Subcutaneous adipose tissue (tissue), 4 donors: ENCODE data around the gene HADHA. TPM values are rescaled to one million over a fixed set of nuclear protein-coding genes. Genes with fewer than 3 reads are reported as not detected.

Experiments used
- CTCF ChIP-seq: fragments of 450-650 bp; IDR thresholded peaks from one replicate; pipeline ENCODE4 v1.5.1; 2016; ENCODE audit warnings: low read depth, mild to moderate bottlenecking, control low read depth, antibody characterized with exemption, moderate library complexity
- total RNA-seq, 4 donors: library from RNA; depleted of rRNA; stranded (reverse); fragments of >200 nt; gene quantifications; one replicate each; pipeline ENCODE4 v1.1.0, GENCODE V29; 2016

HADHA gene
- total RNA-seq, 4 donors from 2014 or later = 162 to 196 (median 189) TPM

- TF ChIP-seq CTCF = no peak
Measured at GRCh38 chr2:26144031-26144430, 100.4 kb downstream of the HADHA start.

- TF ChIP-seq CTCF = no peak
Measured at GRCh38 chr2:26141145-26141769, 103.2 kb downstream of the HADHA start.

Other genes starting within 250 kb of the HADHA start
- 100 to 1,000 TPM in 1 of 4 donors, 10 to 100 TPM in 3; 73.5 to 108 (median 81.9) TPM for gene RAB10, start 210.5 kb downstream of the HADHA start, total RNA-seq
- 1 to 10 TPM in 2 of 4 donors, under 1 TPM in 2; 0.75 to 1.4 (median 1.0) TPM for gene GAREM2, start 71.5 kb downstream of the HADHA start, total RNA-seq
- 100 to 1,000 TPM; 125 to 226 (median 172) TPM for gene HADHB, start 307 bp upstream of the HADHA start, total RNA-seq
- 10 to 100 TPM in 3 of 4 donors, 1 to 10 TPM in 1; 9.4 to 14.5 (median 11.0) TPM for gene SELENOI, start 101.5 kb upstream of the HADHA start, total RNA-seq
- not detected for gene ADGRF3, start 102.2 kb upstream of the HADHA start, total RNA-seq
- not detected for gene DRC1, start 157.3 kb upstream of the HADHA start, total RNA-seq
- gene OTOF, start 233.5 kb upstream of the HADHA start, total RNA-seq = under 1 TPM in 3 of 4 donors, not detected in 1; 0.16 to 0.44 (median 0.17) TPM